Activated CD8-positive, alpha-beta memory T cell treated with anti-CD3 and anti-CD28 coated beads, Interleukin-2, amount 50 U/mL, for 24 hours (primary cell): ENCODE measurements around the gene ZNF385B.

ENCODE experiments used
- DNase-seq: peaks from one replicate; pipeline ENCODE4 v3.0.0-alpha.2; 2020; ENCODE audit errors: extremely low read depth

Gene ZNF385B

DNA sequence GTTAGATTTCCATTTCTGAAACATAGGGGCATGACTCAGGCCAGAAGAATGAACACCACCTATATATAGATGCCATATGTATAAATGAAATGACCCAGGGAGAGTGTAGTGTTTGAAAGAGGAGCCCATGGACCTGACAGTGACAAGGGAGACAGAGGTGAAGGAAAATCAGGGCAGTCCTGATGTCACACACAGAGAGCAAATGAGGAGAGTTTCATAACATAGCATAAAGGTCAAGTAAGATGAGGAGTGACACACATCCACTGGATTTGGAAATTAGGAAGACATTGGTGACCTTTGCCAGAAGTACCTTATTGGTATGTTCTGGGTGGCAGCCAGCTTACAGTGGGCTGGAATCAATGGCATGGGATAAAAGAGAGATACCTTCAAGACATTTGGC is 276.7 kb downstream of the ZNF385B start:
- DNase-seq, result no peak

DNA sequence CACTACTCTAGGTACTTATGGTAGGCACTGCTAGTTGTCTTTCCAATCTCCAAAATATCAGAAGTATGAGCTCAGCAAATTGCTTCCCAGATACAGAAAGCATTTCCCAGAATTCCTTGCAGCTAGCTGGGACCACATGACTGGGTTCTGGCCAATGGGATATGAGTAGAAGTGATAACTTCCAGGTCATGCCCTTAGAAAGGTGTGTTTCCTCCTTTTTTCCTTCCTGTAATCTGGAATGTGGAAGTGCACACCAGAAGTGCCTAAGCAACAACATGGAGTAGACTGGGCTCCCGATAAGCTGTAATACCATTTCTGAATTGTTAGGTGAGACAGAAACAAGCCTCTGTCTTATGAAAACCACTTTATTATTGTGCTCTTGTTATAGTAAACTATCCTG is 279.8 kb downstream of the ZNF385B start:
- DNase-seq, result no peak

DNA sequence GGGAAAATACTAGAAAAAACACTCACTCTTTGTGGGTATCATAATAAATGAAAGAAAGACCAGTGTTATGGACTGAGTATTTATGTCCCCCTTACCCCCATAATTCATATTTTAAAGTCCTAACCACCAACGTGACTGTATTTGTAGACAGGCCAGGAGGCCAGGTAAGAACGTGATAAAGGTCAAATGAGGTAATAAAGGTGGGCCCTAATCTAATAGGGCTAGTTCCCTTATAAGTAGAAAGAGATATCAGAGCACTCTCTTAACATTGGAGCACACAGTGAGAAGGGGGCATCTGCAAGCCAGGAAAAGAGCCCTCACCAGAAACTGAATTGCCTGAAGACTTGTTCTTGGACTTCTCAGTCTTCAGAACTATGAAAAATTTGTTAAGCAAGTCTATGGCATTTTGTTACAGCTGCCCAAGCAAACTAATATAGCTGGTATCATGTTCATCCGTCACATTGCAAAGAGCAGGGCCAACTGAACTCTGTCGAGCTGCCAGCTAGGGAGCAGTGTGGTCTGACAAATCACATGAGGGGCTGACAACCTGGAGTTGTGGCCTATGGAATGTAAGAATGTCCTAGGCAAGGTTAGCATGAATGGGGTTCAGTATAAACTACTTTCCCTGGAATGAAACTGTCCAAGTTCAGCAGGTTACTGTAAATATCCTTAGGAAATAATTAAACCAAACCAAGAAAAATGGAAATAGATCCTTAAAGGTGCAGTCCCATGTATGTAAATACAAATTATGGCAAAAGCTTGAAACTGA is 280.9 kb downstream of the ZNF385B start:
- DNase-seq, result no peak

DNA sequence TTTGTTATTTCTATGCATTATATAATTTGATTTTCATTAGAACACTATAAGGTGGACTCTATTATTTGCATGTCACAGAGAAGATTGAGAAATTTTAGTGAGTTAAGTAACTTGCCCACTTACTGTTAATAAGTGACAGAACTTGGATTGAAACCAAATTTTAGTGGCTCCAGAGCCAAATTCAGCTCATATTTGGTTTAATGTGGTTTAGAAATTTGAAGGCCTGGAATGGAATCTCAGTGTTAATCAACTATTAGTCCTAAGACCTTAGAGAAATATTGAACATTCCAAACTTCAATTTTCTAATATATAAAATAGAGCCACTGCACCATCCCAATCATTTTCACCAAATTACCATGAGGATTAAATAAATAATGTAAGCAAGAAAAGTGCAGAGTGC is 281.6 kb downstream of the ZNF385B start:
- DNase-seq, result no peak

DNA sequence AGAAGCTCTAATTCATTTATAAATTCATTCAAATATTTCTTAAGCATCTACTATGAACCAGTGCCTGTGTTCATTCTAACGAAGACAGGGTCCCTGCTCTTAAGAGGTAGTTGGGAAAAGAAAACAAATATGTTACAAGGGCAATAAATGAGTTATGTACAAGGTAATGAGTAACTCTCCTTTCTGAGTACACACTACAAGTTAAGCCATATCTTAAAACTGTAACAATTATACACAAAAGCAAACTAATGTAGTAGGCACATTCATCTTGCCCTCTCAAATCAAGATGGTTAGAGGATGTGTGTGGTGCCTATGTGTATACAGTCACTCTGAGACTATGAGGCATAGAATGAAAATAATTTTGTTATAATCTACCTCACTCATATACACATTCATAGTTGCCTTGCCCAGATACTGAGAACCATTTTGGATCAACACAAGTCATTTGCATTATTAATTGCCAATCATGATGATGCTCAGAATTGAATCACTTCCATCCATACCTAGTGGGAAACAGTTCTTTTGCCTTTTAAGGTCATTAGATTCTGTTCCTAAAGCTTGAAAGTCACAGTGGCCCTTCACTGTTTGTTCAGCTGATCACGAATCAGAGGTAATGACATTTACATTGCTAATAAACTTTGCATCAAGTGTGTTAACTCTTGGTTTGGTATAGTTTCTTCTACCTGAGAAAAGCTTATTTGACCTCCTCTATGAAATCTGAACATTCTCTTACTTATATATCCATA is 283.1 kb downstream of the ZNF385B start:
- no peak for DNase-seq

DNA sequence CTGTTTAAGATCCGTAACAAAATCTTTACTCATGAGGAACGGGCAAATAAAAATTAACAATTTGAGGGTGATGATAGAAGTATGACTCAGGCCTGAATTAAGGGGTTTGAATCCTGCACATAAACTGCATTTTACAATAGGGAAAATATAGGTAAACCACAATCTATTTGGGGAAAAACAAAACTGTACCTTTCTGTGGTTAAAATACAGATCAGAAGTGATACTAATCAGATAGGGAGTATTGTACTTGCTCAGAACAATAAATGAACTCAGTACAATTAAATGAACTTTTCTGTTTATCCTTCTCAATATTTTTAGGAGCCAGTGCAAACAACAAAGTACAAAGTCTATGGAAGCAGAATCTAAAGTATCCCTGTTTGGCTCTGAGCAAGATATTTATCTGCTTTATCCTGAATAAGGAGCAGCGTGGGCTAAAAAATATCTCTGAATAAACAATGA is 287.3 kb downstream of the ZNF385B start:
- no peak for DNase-seq

DNA sequence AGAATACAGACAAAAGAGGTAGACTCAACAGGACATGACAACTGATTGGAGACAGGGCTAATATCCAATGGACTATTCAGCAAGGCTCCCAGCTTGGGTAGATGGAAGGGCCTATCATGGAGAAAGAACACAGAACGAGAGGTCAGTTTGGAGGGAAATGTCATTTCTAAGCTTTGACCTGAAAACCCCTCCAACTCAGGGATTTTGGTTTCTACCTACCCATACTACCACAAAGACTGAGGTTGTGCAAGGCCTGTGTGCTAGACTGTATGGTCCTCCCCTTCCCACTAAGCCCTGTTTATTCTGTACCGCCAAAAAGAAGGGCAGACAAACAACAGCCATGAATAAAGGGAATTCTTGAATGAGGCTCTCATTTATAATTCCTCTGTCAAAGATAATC is 288.9 kb downstream of the ZNF385B start:
- DNase-seq, result no peak

DNA sequence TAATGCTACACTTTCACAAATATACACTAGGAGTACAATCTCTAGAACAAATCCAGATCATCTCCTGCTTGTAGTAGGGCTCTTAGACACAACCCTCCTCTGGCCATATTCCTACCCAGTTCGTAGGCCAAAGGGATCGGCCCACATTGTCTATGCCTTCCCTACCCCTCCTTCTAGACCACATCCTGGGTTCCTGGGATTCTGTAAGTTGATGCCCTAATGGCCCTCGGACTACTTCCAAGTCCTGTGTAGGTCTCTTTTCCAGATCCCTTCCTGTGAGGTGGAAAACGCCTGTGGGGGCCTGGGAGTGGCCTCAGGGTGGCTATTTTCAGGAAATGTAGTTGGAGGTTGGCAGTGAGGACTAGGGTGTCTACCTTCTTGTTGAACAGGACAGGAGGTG is 289.7 kb downstream of the ZNF385B start:
- no peak for DNase-seq

DNA sequence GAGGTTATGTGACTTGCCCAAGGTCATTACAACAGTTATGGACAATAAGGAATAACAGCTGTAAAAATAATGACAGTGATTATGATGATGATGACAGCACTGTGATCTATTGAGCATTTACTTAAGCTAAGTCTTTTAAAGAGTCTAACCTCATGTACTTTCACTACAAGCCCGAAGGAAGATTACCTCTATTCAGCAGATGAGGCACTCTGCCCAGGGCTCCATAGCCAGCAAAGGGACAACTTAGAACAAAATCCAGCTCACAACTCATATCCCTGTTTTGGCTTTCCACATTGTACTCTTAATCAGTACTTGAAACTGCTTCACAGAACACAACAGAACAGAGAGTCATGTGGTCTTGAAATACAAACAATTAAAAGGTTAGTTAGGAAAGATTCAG is 290.2 kb downstream of the ZNF385B start:
- no peak for DNase-seq

DNA sequence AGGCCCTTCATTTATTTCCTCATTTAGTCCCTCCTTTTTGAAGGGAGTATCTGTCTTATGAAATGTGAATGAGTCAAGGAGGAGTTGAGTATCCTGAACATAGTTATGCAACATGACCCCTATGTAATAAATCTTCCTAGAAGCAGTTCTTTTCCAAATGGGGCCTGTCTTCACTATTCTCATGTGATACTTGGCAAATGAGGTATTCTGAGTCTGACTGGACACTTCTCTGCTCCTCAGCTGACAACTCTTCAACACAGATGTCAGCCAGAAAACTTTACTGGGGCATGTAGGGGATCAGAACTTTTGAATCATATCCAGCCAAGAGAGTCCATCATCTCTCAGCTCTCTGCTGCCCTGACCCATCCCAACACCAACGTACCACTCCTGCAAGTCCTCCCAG is 291.6 kb downstream of the ZNF385B start:
- no peak for DNase-seq

DNA sequence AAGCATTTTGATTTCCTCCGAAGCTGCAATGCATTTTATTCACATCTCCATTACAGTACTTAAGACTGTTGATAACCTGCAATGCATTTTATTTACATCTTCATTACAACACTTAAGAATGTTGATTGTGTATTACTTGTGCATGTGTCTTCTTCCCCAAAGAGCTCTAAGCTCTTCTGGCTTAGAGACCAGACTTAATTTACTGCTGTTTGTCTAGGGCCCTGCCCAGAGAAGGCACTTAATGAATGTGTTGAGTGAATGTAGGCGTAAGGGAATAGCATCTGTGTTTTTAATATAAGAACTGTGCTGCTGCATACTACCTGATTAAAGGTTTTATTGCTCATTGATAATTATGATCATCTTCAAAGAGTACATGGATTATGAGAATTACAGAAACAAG is 295.6 kb downstream of the ZNF385B start:
- DNase-seq, result no peak

DNA sequence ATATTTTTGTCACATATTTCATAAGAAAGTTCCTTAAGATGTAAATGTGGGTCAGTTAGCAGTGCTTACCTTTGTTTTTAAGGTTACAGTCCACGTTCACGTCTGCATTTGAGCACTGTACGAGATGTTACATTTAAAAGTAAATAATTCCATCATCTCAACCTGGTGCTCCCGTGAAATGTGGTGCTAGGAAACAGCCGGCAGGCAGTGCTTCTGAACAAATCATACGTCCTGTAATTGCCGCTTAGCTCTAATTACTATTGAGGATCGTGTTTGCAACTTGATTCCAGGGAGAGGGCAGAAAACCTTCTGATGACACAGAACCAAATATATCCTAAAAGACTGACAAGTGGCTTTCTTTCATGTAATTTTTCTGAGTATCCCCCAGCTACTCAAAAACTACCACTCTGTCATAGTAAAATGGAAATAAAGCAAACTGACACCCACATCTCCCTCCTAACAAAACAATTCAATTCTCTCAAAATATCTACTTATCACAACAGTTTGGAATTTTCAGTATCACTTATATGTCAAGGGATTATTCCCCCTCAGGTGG is 299.0 kb downstream of the ZNF385B start:
- no peak for DNase-seq

DNA sequence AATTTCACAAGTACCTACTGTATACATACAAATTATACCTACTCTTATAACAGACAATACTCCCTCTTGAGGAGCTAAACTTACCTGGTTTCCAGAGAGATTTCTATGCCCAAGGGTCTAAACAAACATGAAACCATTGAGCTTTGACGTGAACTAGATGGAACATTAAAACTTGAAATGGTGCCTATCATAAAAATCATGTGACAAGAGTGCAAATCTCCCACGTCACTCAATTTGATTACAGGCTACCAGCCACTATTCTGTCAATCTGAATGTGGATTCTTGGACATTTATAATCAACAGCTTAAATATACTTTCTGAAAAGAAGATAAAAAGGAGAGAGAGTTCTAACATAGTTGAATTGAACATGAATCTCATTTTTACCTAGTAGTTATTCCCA is 299.7 kb downstream of the ZNF385B start:
- DNase-seq, result no peak

DNA sequence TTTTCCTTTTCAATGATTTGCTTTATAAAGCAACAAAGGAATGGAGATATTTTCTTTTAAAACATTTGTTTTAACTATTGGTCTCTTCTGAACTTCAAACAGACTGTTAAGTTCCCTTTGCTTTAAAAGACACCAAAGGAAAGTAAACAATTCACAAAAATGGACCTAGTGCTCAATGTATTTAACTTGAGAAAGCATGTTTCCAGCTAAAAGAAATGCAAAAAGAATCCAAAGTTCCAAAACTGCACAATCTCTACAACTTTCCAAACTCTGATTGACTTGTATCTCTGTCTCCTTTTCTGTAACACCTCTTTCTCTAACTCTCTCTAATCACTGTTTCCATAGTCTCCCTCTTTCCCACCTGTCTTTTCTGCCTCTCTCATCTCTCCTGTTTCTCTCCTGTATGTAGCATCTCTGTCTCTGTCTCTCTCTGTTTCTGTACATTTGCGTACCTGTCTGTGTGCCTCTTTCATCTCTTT is 301.1 kb downstream of the ZNF385B start:
- no peak for DNase-seq

DNA sequence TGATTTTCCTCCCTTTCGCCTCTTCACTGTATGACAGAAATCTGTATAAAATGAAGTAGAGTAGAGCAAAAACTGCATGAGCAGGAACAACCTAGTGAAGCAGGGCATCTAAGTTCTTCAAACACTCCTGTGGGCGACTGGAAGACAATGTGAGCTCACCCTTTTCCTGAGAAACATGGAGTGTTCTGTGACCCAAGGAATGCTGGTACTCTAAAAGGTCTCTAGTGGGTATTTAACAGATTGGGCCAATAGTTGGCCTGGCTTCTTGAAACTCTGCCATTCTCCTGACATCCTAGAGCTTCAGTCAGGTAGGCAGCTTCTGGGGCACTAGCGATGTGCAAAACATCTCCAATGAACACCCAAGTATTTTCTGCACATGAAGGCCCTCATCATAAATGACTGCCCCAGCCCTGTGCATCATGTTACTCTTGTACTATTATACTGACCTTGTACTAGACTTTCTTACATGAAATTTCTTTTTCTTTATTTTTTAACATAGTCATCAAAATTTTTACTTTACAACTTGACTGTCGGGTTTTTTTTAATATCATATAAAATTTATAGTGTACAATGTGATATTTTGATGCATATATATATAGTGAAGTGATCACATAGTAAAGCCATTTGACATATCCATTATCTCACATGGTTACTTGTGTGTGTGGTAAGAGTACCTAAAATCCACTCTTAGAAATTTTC is 302.2 kb downstream of the ZNF385B start:
- DNase-seq, result no peak

DNA sequence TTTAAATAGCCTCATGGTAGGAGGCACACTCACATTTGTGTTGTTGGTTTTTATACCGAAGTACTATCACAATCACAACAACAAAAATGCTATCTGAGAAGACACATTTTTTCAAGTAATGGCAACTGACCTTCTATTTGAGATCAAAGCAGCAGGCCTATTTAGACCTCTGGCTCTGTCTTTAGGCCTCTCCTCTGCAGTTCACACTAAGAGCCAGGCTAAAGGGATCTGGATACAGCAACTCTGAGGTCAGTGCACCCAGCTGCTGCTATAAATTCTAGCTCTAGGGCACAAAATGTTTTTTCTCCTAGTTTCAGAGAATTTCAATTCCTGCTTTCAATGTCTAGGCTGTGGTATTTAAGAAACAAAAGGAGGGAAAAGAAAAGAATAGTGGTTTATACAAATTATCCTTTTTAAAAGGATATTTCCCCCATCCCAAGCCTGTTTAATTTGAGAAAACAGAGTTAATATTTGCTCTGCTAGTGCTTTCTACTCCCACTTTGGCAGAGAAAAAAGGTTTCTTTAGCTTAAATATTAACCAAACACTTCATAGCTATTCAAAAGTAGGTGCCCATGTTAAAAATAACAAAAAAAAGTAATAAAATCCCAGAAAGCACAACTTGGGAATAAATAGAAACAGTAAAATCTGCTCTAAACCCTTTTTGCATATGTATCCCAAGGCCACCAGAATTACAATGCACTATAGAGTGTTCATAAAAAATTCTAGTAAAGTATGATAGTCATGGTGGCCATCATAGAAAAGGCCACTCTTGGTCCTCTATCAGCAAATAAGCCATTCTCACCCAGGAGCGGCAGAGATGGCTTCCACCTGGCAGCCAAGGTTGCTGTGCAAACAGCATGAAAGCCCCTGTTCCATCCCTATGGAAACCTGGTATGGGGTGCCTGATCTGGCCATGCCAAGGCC is 303.1 kb downstream of the ZNF385B start:
- no peak for DNase-seq

DNA sequence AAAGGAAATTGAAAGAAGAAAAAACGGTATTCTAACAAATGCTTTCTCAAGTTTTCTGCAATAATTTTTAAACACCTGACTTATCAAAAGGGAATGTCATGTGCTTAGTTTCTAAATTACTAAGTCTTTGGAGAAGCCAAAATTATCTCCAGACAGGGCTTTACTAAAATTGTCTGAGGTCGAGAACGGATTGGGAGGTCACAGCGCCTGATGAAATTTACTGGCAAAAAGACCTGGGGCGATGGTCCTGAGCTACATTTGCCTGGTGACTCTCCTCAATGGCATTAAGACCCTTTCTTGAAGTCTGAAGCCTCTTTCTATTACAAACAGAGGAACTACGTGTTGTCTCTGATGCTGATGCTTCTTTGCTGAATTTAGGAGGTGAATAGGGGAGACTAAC is 305.0 kb downstream of the ZNF385B start:
- no peak for DNase-seq

DNA sequence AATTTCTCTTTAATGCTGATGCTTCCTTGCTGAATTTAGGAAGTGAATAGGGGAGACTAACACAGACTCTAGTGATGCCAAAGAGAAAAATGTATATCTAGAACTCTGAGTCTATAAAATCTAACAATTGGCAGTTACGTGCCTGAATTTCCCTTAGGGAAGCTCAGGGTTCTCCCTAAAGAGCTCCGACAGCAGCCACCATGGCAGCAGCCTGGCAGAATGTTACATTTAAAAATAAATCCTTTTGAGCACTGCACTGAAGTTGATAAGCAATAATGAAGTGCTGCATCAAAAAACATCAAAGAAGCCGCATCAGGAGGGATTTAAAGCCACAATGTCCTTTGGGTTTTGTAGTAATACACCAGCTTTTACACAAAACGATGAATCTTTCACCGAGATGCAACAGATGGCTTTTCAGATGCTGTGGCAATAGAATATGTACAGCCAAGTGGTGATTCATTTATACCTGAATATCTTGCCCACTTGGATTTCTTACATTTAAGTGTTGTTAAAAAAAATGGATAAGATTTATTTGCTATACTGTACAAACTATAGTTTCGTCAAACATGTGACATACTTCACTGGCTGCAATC is 305.6 kb downstream of the ZNF385B start:
- no peak for DNase-seq

DNA sequence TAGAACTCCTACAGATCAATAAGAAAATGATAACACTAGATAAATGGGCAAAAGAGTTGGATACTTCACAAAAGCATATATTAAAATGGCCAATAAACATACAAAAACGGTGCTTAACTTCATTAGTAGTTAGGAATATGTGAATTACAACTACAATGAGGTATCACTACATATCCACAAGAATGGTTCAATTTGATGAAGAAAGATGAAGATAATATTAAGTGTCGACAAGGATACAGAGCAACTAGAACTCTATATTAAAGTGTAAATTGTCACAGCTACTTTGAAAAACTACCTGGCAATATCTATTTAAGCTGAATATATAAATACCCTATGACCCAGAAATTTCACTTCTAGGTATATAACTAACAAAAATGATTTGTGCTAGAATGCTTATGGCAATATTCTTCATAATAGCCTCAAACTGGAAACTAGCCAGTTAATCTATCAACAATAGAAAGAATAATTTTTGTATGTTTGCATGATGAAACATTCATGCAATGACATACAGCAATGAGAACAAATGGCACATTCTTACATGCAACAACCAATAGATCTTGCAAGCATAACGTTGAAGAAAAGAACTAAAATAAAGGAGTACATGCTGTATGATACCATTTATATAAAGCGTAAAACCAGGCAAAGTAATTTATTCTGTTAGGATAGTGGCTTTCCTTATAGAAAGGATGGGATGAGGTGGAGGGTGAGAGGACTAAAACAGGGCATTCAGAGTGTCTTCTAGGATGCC is 306.6 kb downstream of the ZNF385B start:
- DNase-seq, result no peak

DNA sequence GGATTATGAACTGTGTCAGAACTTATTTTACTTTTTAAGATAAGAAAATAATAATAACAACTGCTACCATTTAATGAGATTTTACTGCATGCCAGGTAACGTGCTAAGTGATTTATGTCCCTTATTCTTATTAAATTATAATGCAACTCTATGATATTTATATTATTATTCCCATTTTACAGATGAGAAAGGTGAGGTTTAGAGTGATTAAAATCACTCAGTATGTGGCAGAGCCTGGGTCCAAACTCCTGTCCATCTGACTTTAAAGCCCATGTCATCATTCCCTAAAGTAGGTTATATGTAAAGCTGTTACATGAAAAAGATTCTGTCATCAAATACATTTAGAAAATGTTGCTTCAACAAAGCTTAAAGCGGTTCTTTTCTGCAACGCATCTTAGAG is 308.0 kb downstream of the ZNF385B start:
- no peak for DNase-seq
